GM04503 (cell line): Measurements from ENCODE around the gene FXYD7.

Experiments
- DNase-seq: peaks from one replicate; pipeline ENCODE4 v3.0.0-alpha.2; 2012; ENCODE audit warnings: low read depth

Gene FXYD7

GRCh38 chr19:35199481-35199880 is 56.4 kb downstream of the FXYD7 start:
- no peak for DNase-seq

DNA sequence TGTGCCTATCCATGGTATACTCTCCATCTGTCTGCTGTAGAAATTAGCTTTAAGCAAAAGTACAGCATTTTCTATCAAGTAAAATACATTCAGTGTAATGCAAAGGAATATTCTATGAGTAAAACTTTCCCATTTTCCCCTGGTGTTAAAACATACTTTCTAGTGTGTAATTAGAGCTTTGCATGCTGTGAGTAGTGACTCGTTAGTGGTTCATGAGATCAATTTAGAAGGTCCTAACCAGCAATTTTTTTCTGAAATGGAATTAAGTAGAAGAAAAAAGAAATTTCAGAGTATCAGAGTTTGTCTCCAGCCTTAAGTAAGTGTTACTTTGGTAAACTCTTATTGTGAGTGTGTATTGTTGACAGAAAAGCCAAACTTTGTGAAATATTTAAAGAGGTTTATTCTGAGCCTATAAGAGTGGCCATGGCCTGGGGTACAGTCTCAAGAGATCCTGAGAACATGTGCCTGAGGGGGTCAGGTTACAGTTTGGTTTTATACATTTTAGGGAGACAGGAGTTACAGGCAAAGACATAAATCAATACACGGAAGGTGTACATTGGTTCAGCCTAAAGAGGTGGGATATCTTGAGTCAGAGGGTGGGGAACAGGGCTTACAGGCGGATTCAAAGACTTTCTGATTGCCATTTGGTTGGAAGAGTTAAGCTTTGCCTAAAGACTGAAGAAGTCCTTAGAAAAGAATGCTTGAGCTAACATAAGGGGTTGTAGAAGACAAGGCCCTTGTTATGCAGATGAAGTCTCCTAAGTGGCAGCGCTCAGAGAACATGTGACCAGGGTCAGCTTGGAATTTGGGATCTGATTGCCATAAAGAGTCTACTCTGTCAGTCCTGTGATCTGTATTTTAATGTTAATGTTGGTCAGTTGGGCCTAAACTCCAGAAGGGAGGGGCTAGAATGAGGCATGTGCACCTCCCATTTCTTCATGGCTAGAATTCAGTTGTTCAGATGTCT is 60.0 kb downstream of the FXYD7 start:
- no peak for DNase-seq
